GM12878 (cell line): ENCODE data around the gene SVIL. TPM values are rescaled to one million over a fixed set of nuclear protein-coding genes. Genes with fewer than 3 reads are reported as not detected.

Experiments
- ATAC-seq: fragments of 200-7000 bp; cut with Tn5 transposase; 3 replicates; pipeline ENCODE4 v1.9.1; 2020; ENCODE audit warnings: mild to moderate bottlenecking, moderate library complexity
- BruUV-seq: library from RNA; stranded (reverse); fragments of 400-500 nt; replicated peaks from 2 replicates; lab custom pipeline; 2021; lab: Mats Ljungman, UMichigan
- CTCF ChIA-PET: fragments of 300-600 bp; sonication (Branson Sonifier 250); formaldehyde crosslinking; extraction: SDS; loops from one replicate; lab custom pipeline; 2021; ENCODE audit warnings: inconsistent platforms; lab: Yijun Ruan, JAX
- POLR2A ChIA-PET: fragments of 350-600 bp; formaldehyde crosslinking; extraction: SDS; loops from one replicate; lab custom pipeline; 2021; ENCODE audit warnings: inconsistent platforms; lab: Charles Lee
- RAD21 ChIA-PET: fragments of 300-600 bp; sonication (Branson Sonifier 250); formaldehyde crosslinking; loops from one replicate; lab custom pipeline; 2023; ENCODE audit warnings: antibody characterized with exemption; ENCODE audit not compliant: unreplicated experiment; lab: Charles Lee
- SMC1A ChIA-PET: fragments of 300-600 bp; sonication (Branson Sonifier 250); formaldehyde crosslinking; loops from one replicate; lab custom pipeline; 2023; ENCODE audit not compliant: unreplicated experiment, uncharacterized antibody; lab: Charles Lee
- DNase-seq: peaks from one replicate; pipeline ENCODE4 v3.0.0-alpha.2; 2011; ENCODE audit warnings: low read depth, low spot score
- FAIRE-seq: peaks from 3 replicates; lab custom pipeline; 2011; peaks lifted over from hg19 to GRCh38; lab: Jason Lieb, UNC
- H2AFZ ChIP-seq: 2 replicates; pipeline ENCODE4 v1.6.0; 2011; ENCODE audit warnings: low read depth, low read length, control low read depth; ENCODE audit not compliant: control insufficient read depth
- H3K27ac ChIP-seq: 2 replicates; pipeline ENCODE4 v1.5.1; 2011; ENCODE audit warnings: control low read depth; ENCODE audit not compliant: control insufficient read depth, insufficient read depth
- H3K27me3 ChIP-seq, 2 experiments: replicated peaks in 1 of 2; 2 replicates each; pipeline versions ENCODE4 v1.6.0 to v1.6.1; 2011; ENCODE audit warnings: low read length in 1 of 2; ENCODE audit not compliant: control insufficient read depth in 2 of 2, insufficient read depth in 2 of 2
- H3K36me3 ChIP-seq, 2 experiments: 2 replicates each; pipeline ENCODE4 v1.5.1; 2011; ENCODE audit warnings: low read length in 1 of 2; ENCODE audit not compliant: control insufficient read depth in 2 of 2, insufficient read depth in 2 of 2
- H3K4me1 ChIP-seq: 2 replicates; pipeline ENCODE4 v1.6.1; 2011; ENCODE audit warnings: mild to moderate bottlenecking, low read length, moderate library complexity, mixed read lengths; ENCODE audit not compliant: control insufficient read depth, insufficient read depth
- H3K4me2 ChIP-seq: 2 replicates; pipeline ENCODE4 v1.6.0; 2011; ENCODE audit warnings: control low read depth; ENCODE audit not compliant: control insufficient read depth, insufficient read depth
- H3K4me3 ChIP-seq: fragments of 200-600 bp; sonication (generic); 2 replicates; pipeline ENCODE4 v1.5.1; 2016
- H3K79me2 ChIP-seq: 2 replicates; pipeline ENCODE4 v1.6.0; 2011; ENCODE audit warnings: low read length; ENCODE audit not compliant: control insufficient read depth, insufficient read depth
- H3K9ac ChIP-seq: 2 replicates; pipeline ENCODE4 v1.8.0; 2011; ENCODE audit warnings: low read length, control low read depth, mixed read lengths; ENCODE audit not compliant: control insufficient read depth, insufficient read depth
- H3K9me3 ChIP-seq: replicated peaks from 3 replicates; pipeline ENCODE4 v1.5.1; 2011; ENCODE audit warnings: mild to moderate bottlenecking, low read length; ENCODE audit not compliant: control insufficient read depth, insufficient read depth
- H4K20me1 ChIP-seq: 2 replicates; pipeline ENCODE4 v1.6.0; 2011; ENCODE audit not compliant: control insufficient read depth, insufficient read depth
- CREM ChIP-seq: IDR thresholded peaks from 2 replicates; pipeline ENCODE4 v1.6.1; 2014; ENCODE audit warnings: antibody characterized with exemption, low read depth
- HCFC1 ChIP-seq: fragments of 150-350 bp; IDR thresholded peaks from 2 replicates; pipeline ENCODE4 v1.6.1; 2014; ENCODE audit warnings: low read length
- KAT2A ChIP-seq: conservative IDR thresholded peaks from 2 replicates; pipeline ENCODE4 v1.6.1; 2011; ENCODE audit warnings: low read depth, low read length; ENCODE audit not compliant: control insufficient read depth
- NFYB ChIP-seq: IDR thresholded peaks from 2 replicates; pipeline ENCODE4 v1.6.1; 2011; ENCODE audit warnings: low read depth, mild to moderate bottlenecking, low read length, improper control_type of control experiment, moderate library complexity; ENCODE audit not compliant: insufficient read depth
- ZBED1 ChIP-seq: IDR thresholded peaks from 2 replicates; pipeline ENCODE4 v1.6.1; 2016; ENCODE audit warnings: borderline replicate concordance
- WGBS: methylation state at CpG from one replicate; pipeline ENCODE4 v1.1.6; 2016; ENCODE audit warnings: low lambda C conversion rate; ENCODE audit not compliant: insufficient replicate concordance, insufficient coverage; ENCODE audit errors: missing lambda C conversion rate; 5-methylcytosine and 5-hydroxymethylcytosine counted together
- in situ Hi-C: fragments of 300-500 bp; cut with MboI; formaldehyde crosslinking; loops from 9 replicates; pipeline ENCODE4 v1.14.3; 2018; ENCODE audit warnings: mixed read lengths
- intact Hi-C: fragments of 100-400 bp; cut with micrococcal nuclease; formaldehyde crosslinking; loops from one replicate; pipeline ENCODE4 v1.14.2; 2022; ENCODE audit not compliant: unreplicated experiment
- polyA plus RNA-seq, 11 experiments: library from polyadenylated mRNA; depleted of rRNA in 4 of 11; unstranded in 6 of 11; stranded (reverse) in 5 of 11; fragments of >200 nt; fragmentation: Nextera tagmentation in 4 of 11; fragmentation: Illumina TruSeq in 1 of 11; extraction: Ambion mirVana in 4 of 11; extraction: Trizol in 1 of 11; gene quantifications; 1 replicate in 1 of 11; 2 replicates in 10 of 11; pipeline versions ENCODE4 v1.2.1 to v1.2.3, GENCODE V29; 2011 to 2016; ENCODE audit warnings: inconsistent platforms in 2 of 11, missing spikeins in 2 of 11, low read depth in 1 of 11
- total RNA-seq, 4 experiments: library from RNA; depleted of rRNA in 3 of 4; stranded (reverse); fragments of >200 nt in 3 of 4; fragmentation: Illumina TruSeq in 1 of 4; extraction: Trizol in 1 of 4; gene quantifications; 2 replicates each; pipeline versions ENCODE4 v1.2.1 to v1.2.3, GENCODE V29; 2013 to 2021
- TF ChIP-seq, protein P1 (sequence below): IDR thresholded peaks from 2 replicates; pipeline ENCODE4 v1.6.1; 2012; ENCODE audit warnings: low read length, inconsistent platforms
- TF ChIP-seq, protein P2 (sequence below): fragments of 450-650 bp; IDR thresholded peaks from 2 replicates; pipeline ENCODE4 v1.6.1; 2016; ENCODE audit warnings: mild to moderate bottlenecking
- TF ChIP-seq, protein P3 (sequence below): fragments of 450-650 bp; IDR thresholded peaks from 2 replicates; pipeline ENCODE4 v1.6.1; 2017; ENCODE audit warnings: mild to moderate bottlenecking
- TF ChIP-seq, protein P4 (sequence below): IDR thresholded peaks from 2 replicates; pipeline ENCODE4 v1.6.1; 2011; ENCODE audit warnings: low read depth, mild to moderate bottlenecking, low read length, moderate library complexity, borderline replicate concordance; ENCODE audit errors: extremely low read depth
- TF ChIP-seq, protein P5 (sequence below): fragments of 150-350 bp; IDR thresholded peaks from 2 replicates; pipeline ENCODE4 v1.6.1; 2016; ENCODE audit warnings: low read depth, low read length
- TF ChIP-seq, protein P6 (sequence below): fragments of 450-650 bp; conservative IDR thresholded peaks from 2 replicates; pipeline ENCODE4 v1.6.1; 2017; ENCODE audit warnings: mild to moderate bottlenecking, moderate library complexity

SVIL gene
- total and polyA plus RNA-seq, 10 of the 15 experiments (the other 5 are each of a cell fraction or from before 2014, with no cell fraction given), result 0.22 to 1.9 (median 0.87) TPM

DNA sequence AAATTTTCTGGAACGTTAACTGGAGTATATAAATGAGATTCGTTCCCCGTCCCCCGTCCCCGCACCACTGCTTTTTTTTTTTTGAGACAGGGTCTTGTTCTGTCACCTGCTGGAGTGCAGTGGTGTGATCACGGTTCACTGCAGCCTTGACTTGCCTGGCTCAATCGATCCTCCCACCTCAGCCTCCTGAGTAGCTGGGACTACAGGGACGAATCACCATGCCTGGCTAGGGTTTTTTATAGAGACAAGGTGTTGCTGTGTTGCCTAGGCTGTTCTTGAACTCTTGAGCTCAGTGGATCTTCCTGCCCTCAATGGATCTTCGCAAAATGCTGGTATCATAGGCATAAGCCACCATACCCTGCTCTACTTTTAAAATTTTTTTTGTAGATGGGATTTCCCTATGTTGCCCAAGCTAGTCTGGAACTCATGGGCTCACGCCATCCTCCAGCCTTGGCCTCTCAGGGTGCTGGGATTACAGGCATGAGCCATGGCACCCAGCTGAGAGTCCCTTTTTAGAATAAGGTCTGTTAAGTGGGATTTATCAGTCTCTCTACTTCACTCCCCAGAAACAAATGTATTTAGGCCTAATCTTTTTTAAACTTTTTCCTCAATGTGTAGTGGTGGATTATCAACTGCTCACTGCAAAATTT is 223.0 kb downstream of the SVIL start:
- peaks cover 2% of the 10 kb centered on the region for H3K79me2 ChIP-seq
- H3K9me3 ChIP-seq, result no peaks in the 10 kb centered on the region
- H3K9ac ChIP-seq, result no peak overlapping the region
- H3K27me3 ChIP-seq, result peaks cover 0 to 2% of the 10 kb centered on the region in 2 experiments; a peak in 2 of 4 replicates
- H2AFZ ChIP-seq, result no peak overlapping the region
- in situ Hi-C loops (no loop called here), intact Hi-C loops (no loop called here)
- no peaks in the 10 kb centered on the region for H3K36me3 ChIP-seq
- peaks cover 6% of the 10 kb centered on the region; the same call in 1 of the 2 replicates for H3K4me1 ChIP-seq
- no TSS peak for BruUV-seq
- ChIA-PET CTCF (interaction anchor here (1.1 kb wide), 1 partner anchor 20 kb away, joined by 3 read pairs; no protein-coding TSS in a partner anchor), SMC1A (interaction anchor here (0.8 to 1.5 kb wide), 2 partner anchors 18 to 22 kb away, joined by 4 read pairs; no protein-coding TSS in a partner anchor), POLR2A (no interaction called here), RAD21 (no interaction called here)
- H3K27ac ChIP-seq, result no peak overlapping the region
- H3K4me3 ChIP-seq, result 0 out of 2 replicates have a peak overlapping the region, but pooled peaks have one; percentile 10
- H3K4me2 ChIP-seq, result no peak overlapping the region
- no peaks in the 10 kb centered on the region for H4K20me1 ChIP-seq
- no peak for FAIRE-seq
- WGBS, result 68% methylated on average over 10 of the region's 10 CpGs
- DNase-seq, result no peak
- ATAC-seq, result peak; percentile 15; the same call in 2 of the 3 replicates
- no peak for TF ChIP-seq ZBED1
- TF ChIP-seq HCFC1, result no peak
- TF ChIP-seq, protein P1, sequence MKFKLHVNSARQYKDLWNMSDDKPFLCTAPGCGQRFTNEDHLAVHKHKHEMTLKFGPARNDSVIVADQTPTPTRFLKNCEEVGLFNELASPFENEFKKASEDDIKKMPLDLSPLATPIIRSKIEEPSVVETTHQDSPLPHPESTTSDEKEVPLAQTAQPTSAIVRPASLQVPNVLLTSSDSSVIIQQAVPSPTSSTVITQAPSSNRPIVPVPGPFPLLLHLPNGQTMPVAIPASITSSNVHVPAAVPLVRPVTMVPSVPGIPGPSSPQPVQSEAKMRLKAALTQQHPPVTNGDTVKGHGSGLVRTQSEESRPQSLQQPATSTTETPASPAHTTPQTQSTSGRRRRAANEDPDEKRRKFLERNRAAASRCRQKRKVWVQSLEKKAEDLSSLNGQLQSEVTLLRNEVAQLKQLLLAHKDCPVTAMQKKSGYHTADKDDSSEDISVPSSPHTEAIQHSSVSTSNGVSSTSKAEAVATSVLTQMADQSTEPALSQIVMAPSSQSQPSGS, result no peak
- TF ChIP-seq NFYB, result no peak
- no peak for TF ChIP-seq CREM
- TF ChIP-seq, protein P2, sequence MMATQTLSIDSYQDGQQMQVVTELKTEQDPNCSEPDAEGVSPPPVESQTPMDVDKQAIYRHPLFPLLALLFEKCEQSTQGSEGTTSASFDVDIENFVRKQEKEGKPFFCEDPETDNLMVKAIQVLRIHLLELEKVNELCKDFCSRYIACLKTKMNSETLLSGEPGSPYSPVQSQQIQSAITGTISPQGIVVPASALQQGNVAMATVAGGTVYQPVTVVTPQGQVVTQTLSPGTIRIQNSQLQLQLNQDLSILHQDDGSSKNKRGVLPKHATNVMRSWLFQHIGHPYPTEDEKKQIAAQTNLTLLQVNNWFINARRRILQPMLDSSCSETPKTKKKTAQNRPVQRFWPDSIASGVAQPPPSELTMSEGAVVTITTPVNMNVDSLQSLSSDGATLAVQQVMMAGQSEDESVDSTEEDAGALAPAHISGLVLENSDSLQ, result no peak
- TF ChIP-seq, protein P3, sequence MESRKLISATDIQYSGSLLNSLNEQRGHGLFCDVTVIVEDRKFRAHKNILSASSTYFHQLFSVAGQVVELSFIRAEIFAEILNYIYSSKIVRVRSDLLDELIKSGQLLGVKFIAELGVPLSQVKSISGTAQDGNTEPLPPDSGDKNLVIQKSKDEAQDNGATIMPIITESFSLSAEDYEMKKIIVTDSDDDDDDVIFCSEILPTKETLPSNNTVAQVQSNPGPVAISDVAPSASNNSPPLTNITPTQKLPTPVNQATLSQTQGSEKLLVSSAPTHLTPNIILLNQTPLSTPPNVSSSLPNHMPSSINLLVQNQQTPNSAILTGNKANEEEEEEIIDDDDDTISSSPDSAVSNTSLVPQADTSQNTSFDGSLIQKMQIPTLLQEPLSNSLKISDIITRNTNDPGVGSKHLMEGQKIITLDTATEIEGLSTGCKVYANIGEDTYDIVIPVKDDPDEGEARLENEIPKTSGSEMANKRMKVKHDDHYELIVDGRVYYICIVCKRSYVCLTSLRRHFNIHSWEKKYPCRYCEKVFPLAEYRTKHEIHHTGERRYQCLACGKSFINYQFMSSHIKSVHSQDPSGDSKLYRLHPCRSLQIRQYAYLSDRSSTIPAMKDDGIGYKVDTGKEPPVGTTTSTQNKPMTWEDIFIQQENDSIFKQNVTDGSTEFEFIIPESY, result no peak
- TF ChIP-seq, protein P4, sequence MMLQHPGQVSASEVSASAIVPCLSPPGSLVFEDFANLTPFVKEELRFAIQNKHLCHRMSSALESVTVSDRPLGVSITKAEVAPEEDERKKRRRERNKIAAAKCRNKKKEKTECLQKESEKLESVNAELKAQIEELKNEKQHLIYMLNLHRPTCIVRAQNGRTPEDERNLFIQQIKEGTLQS, result no peak
- TF ChIP-seq, protein P5, sequence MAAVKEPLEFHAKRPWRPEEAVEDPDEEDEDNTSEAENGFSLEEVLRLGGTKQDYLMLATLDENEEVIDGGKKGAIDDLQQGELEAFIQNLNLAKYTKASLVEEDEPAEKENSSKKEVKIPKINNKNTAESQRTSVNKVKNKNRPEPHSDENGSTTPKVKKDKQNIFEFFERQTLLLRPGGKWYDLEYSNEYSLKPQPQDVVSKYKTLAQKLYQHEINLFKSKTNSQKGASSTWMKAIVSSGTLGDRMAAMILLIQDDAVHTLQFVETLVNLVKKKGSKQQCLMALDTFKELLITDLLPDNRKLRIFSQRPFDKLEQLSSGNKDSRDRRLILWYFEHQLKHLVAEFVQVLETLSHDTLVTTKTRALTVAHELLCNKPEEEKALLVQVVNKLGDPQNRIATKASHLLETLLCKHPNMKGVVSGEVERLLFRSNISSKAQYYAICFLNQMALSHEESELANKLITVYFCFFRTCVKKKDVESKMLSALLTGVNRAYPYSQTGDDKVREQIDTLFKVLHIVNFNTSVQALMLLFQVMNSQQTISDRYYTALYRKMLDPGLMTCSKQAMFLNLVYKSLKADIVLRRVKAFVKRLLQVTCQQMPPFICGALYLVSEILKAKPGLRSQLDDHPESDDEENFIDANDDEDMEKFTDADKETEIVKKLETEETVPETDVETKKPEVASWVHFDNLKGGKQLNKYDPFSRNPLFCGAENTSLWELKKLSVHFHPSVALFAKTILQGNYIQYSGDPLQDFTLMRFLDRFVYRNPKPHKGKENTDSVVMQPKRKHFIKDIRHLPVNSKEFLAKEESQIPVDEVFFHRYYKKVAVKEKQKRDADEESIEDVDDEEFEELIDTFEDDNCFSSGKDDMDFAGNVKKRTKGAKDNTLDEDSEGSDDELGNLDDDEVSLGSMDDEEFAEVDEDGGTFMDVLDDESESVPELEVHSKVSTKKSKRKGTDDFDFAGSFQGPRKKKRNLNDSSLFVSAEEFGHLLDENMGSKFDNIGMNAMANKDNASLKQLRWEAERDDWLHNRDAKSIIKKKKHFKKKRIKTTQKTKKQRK, result no peak
- TF ChIP-seq, protein P6, sequence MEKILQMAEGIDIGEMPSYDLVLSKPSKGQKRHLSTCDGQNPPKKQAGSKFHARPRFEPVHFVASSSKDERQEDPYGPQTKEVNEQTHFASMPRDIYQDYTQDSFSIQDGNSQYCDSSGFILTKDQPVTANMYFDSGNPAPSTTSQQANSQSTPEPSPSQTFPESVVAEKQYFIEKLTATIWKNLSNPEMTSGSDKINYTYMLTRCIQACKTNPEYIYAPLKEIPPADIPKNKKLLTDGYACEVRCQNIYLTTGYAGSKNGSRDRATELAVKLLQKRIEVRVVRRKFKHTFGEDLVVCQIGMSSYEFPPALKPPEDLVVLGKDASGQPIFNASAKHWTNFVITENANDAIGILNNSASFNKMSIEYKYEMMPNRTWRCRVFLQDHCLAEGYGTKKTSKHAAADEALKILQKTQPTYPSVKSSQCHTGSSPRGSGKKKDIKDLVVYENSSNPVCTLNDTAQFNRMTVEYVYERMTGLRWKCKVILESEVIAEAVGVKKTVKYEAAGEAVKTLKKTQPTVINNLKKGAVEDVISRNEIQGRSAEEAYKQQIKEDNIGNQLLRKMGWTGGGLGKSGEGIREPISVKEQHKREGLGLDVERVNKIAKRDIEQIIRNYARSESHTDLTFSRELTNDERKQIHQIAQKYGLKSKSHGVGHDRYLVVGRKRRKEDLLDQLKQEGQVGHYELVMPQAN, result no peak
- TF ChIP-seq KAT2A, result no peak
